GM08714 (cell line): ENCODE measurements around the gene MKI67.
"Not testable (repeated sequence)": the region's sequence is repeated elsewhere in the genome, so short reads cannot be mapped to it uniquely, and the experiment has no call there.

Source experiments
- H3K4me3 ChIP-seq: fragments of 200-500 bp; sonication (Bioruptor generic); 2 replicates; pipeline ENCODE4 v1.5.1; 2014; ENCODE audit warnings: mild to moderate bottlenecking, low read length, inconsistent platforms
- ZNF274 ChIP-seq: IDR thresholded peaks from 2 replicates; pipeline ENCODE4 v1.6.1; 2012; ENCODE audit warnings: mild to moderate bottlenecking, low read depth, low read length

The MKI67 gene

DNA sequence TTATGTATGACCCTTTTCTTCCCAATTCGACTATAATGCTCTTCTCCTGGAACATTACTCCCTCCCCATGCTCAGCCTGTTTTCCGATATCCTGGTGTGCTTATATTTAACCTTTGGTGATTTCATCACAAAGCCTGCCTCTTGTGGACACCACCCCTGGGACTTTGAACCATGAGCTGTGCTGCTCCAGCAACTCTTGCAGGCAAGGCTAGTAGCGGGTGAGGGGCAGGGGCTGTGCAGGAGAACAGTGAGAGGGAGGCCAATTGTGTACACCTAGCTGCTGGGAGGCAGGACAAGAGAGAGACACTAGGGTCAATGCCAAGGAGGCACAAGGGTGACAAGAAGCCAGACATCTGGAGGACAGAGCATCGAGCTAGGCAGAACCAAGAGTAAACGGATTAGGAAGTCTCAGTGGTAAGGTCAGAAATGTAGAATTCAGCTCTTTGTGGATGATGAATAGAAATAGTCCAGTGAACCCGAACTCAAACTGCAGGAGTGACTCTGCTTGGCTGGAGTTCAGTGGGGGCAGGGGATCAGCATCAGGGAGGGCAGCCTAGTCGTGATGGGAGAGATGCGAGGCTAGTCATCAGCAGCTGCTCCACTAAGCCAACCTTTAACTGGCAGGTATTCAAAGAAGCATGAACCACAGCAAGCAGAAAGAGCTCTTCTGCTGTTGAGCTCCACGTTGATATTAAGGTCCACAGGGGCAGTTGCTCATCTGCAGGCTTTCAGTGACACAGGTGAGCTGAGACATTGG, 31.0 kb upstream of the MKI67 start:
- TF ChIP-seq ZNF274: no peak
- no peak overlapping the region for H3K4me3 ChIP-seq

DNA sequence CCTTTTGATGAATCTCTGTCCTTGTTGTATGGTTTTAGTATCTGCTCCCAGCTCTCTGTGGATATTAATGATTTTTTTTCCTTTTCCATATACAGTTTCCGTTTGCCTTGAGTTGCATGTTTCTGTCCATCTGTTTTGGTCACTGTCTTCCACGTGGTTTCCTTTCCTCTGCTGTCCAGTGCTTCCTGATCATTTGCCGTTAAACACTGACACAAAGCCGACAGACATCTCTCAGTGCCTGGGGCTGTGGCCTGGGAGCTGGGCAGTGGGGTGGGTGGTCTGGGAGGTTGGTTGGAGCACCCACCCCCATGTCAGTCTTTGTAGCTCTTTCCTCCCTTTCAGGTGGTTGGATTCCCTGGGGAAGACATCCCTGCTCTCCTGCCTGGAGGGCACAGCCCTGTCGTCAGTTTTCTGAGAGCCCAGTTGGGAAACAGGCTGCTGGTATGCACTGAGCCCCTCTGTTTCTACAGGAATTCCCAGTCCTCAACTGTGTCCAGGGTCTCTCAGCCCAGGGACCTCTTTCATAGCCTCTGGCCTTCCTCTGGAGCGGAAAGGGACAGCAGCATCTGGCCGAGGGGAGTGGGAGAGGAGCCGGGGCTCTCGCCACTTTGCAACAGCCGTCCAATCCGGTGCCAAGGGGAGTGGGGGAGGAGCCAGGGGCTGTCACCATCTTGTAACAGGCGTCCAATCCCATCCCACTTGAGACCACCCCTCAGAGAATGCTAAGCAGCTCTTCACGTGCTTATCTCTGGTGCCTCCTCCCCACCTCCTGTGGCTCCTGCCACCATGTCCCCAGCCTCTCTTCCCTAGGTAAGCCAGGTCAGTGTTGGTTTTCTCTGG, 26.7 kb upstream of the MKI67 start:
- no peak for TF ChIP-seq ZNF274
- H3K4me3 ChIP-seq: no peak overlapping the region

DNA sequence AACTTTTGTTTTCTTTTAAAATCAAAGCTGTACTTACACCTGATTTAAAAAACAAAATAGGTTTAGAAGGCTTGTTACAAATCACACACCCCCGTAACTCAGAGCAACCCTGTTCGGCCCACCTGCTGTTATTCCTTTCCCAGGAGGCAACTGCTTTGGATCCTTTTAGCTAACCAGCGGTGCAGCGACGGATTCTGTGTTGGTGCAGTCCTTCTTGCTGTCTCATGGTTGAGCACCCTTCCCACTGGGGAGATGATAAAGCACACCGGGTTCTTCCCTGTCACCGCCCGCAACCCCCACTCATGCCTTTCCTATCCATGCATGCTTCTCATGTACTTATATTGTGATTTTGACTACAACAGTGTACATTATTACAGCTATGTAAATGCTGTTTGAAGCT, 24.8 kb upstream of the MKI67 start:
- no peak for TF ChIP-seq ZNF274
- no peak overlapping the region for H3K4me3 ChIP-seq

DNA sequence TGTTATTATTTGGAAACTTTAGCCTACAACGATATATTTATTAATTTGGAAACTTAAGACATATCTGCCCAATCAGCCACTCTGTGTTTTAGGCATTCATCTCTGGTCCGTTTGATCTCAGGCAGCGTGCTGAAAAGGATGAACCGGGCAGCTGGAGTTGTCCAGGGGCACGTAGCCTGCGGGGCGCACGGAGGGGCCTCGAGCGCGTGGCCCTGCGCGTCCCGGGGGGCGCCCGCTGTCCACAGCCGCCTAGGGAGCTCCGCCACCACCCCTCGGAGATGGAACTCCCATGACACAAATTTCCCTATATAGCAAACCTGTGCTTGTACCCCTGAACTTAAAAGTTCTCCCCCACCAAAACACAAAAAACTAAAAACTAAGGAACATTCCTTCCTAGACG, 24.3 kb upstream of the MKI67 start:
- TF ChIP-seq ZNF274: no peak
- H3K4me3 ChIP-seq: peak overlapping the region; percentile 58; the same call in 1 of the 2 replicates

GRCh38 chr10:128150045-128150493, 23.8 kb upstream of the MKI67 start:
- peak overlapping the region; percentile 58; the same call in 1 of the 2 replicates for H3K4me3 ChIP-seq
- no peak for TF ChIP-seq ZNF274

DNA sequence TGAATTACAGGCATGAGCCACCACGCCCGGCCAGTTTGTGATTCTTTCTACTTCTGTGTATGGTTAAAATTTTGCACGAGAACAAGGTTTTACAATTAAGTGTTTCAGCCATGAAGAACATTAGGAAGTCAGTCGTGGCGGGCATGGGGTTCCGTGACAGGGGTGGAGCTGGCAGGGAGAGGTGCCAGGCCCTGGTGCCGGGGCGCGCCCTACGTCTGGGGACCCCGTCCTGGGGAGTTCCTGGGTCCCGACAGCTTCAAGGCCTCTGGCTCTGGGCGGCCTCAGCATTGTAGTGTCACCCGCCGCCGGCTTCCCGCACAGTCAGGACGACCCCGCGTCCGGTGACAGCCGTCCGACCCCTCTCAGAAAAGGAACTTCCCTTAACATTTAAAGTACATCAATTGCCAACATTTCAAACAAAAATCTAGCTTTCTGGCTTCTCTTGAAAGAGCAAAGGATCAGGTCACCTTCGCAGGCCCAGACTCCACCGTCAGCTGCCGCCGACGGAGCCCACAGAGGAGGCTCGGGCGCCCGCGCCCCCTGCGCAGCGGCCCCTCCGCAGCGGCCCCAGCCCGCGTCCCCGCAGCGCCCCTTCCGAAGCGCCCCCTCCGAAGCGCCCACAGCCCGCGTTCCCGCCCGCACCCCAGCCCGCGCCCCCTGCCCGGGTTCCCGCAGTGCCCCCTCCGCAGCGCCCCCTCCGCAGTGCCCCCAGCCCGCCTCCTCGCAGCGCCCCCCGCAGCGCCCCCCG, 23.2 kb upstream of the MKI67 start:
- H3K4me3 ChIP-seq: no peak overlapping the region
- no peak for TF ChIP-seq ZNF274

GRCh38 chr10:128147669-128148068, 21.4 kb upstream of the MKI67 start:
- no peak for TF ChIP-seq ZNF274
- H3K4me3 ChIP-seq: no peak overlapping the region

DNA sequence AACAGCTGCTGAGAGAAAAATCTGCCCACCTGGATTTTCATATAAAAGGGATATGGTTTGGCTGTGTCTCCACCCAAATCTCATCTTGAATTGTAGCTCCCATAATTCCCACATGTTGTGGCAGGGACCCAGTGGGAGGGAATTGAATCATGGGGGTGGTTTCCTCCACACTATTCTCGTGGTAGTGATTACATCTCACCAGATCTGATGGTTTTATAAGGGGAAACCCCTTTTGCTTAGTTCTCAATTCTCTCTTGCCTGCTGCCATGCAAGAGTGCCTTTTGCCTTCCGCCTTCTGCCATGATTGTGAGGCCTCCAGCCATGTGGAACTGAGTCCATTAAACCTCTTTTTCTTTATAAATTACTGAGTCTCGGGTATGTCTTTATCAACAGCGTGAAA, 20.8 kb upstream of the MKI67 start:
- no peak for TF ChIP-seq ZNF274
- no peak overlapping the region for H3K4me3 ChIP-seq

DNA sequence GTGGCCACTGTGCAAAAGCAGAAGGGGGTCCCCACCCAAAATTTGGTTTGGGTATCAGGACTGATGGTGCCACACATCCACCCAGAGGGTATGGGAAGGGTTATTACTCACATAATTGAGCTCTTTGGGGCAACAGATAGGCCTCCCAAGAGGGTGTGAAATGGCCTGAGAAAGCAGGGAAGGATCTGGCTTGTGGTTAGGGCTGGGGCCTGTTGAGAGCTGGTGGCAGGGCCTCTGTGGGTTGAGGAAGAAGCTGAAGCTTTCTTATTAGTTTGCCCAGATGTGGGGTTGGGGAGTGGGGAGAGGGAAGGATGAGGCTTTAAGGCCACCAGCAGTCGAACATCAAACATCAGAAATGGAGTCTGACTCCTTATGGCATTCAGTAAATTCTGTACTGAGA, 18.3 kb upstream of the MKI67 start:
- no peak for TF ChIP-seq ZNF274
- H3K4me3 ChIP-seq: no peak overlapping the region

GRCh38 chr10:128143531-128143930, 17.3 kb upstream of the MKI67 start:
- no peak for TF ChIP-seq ZNF274
- H3K4me3 ChIP-seq: no peak overlapping the region

GRCh38 chr10:128140425-128140824, 14.2 kb upstream of the MKI67 start:
- no peak for TF ChIP-seq ZNF274
- H3K4me3 ChIP-seq: no peak overlapping the region

- not testable (repeated sequence) for H3K4me3 ChIP-seq
Observed at GRCh38 chr10:128138429-128138828, 12.2 kb upstream of the MKI67 start.

DNA sequence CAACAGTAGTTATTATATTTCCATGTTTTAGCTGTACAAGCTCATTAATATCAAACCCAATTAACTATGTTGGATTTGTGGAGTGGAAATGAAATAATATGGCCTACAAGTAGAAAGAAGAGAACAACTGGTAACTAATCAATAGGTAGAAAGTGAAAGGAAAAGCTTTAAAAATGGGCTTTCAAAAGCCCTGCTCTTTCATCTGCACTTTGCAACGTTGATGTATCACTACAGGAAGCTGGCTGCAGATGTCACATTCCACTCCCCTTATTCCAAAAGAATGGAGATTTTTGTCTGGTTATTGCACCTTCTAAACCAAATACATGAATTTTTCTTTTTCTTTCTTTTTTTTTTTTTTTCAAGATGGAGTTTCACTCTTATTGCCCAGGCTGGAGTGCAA, 11.7 kb upstream of the MKI67 start:
- H3K4me3 ChIP-seq: no peak overlapping the region
- no peak for TF ChIP-seq ZNF274

GRCh38 chr10:128130051-128130450, 3.8 kb upstream of the MKI67 start:
- no peak for TF ChIP-seq ZNF274
- H3K4me3 ChIP-seq: no peak overlapping the region
